GM23248 (cell line): ENCODE measurements around the gene UVRAG. TPM values are rescaled to one million over a fixed set of nuclear protein-coding genes. Genes with fewer than 3 reads are reported as not detected.

Source experiments
- DNase-seq: peaks from one replicate; pipeline ENCODE4 v3.0.0-alpha.2; 2015
- H2AFZ ChIP-seq: fragments of 200-600 bp; sonication (generic); 2 replicates; pipeline ENCODE4 v1.6.1; 2016; ENCODE audit warnings: antibody characterized with exemption
- H3F3A ChIP-seq: fragments of 200-600 bp; sonication (generic); 2 replicates; pipeline ENCODE4 v1.6.1; 2016; ENCODE audit warnings: mild to moderate bottlenecking, antibody characterized with exemption, mixed run types; ENCODE audit not compliant: insufficient read depth
- H3K27ac ChIP-seq: fragments of 200-600 bp; sonication (generic); 2 replicates; pipeline ENCODE4 v1.5.1; 2016; ENCODE audit warnings: mild to moderate bottlenecking
- H3K27me3 ChIP-seq: fragments of 200-600 bp; sonication (generic); replicated peaks from 2 replicates; pipeline ENCODE4 v1.6.1; 2016; ENCODE audit warnings: mild to moderate bottlenecking; ENCODE audit not compliant: insufficient read depth
- H3K36me3 ChIP-seq: fragments of 200-600 bp; sonication (generic); 2 replicates; pipeline ENCODE4 v1.6.1; 2016; ENCODE audit warnings: low read depth, mild to moderate bottlenecking
- H3K4me1 ChIP-seq: fragments of 200-600 bp; sonication (generic); 2 replicates; pipeline ENCODE4 v1.6.1; 2016; ENCODE audit warnings: mild to moderate bottlenecking; ENCODE audit not compliant: insufficient read depth
- H3K4me2 ChIP-seq: fragments of 200-600 bp; sonication (generic); one replicate; pipeline ENCODE4 v1.6.1; 2016; ENCODE audit warnings: mild to moderate bottlenecking; ENCODE audit not compliant: unreplicated experiment
- H3K4me3 ChIP-seq: fragments of 200-600 bp; sonication (generic); 2 replicates; pipeline ENCODE4 v1.5.1; 2016; ENCODE audit warnings: mild to moderate bottlenecking
- H3K79me2 ChIP-seq: fragments of 200-600 bp; sonication (generic); 2 replicates; pipeline ENCODE4 v1.6.1; 2016; ENCODE audit warnings: mild to moderate bottlenecking; ENCODE audit not compliant: insufficient read depth
- H3K9ac ChIP-seq: fragments of 200-600 bp; sonication (generic); 2 replicates; pipeline ENCODE4 v1.6.1; 2016; ENCODE audit warnings: mild to moderate bottlenecking
- H3K9me2 ChIP-seq: fragments of 200-600 bp; sonication (generic); 2 replicates; pipeline ENCODE4 v1.6.1; 2016; ENCODE audit warnings: mixed run types, mild to moderate bottlenecking, moderate library complexity; ENCODE audit not compliant: insufficient read depth
- H3K9me3 ChIP-seq: fragments of 200-600 bp; sonication (generic); one replicate; pipeline ENCODE4 v1.6.1; 2017; ENCODE audit warnings: low read depth
- H4K20me1 ChIP-seq: fragments of 200-600 bp; sonication (generic); 2 replicates; pipeline ENCODE4 v1.6.0; 2016; ENCODE audit not compliant: insufficient read depth
- EZH2 ChIP-seq: fragments of 200-600 bp; sonication (generic); IDR thresholded peaks from 2 replicates; pipeline ENCODE4 v1.6.1; 2018; ENCODE audit warnings: antibody characterized with exemption, mild to moderate bottlenecking; ENCODE audit not compliant: insufficient read depth, poor library complexity, severe bottlenecking
- EZH2phosphoT487 ChIP-seq: fragments of 200-600 bp; sonication (generic); IDR thresholded peaks from 2 replicates; pipeline ENCODE4 v1.6.1; 2018; ENCODE audit warnings: antibody characterized with exemption, moderate library complexity, mild to moderate bottlenecking, low read depth; ENCODE audit not compliant: insufficient read depth
- WGBS, 2 experiments: methylation state at CpG; one replicate each; pipeline ENCODE4 v1.1.6; 2015 to 2017; ENCODE audit warnings: low lambda C conversion rate in 2 of 2, low coverage in 1 of 2; ENCODE audit errors: missing lambda C conversion rate in 2 of 2; 5-methylcytosine and 5-hydroxymethylcytosine counted together
- in situ Hi-C: fragments of 300-500 bp; cut with MboI; formaldehyde crosslinking; loops from 2 replicates; pipeline ENCODE4 v1.15.0; 2020
- polyA plus RNA-seq: library from polyadenylated mRNA; unstranded; fragments of >200 nt; fragmentation: Nextera tagmentation; extraction: Ambion mirVana; gene quantifications from 2 replicates; pipeline ENCODE4 v1.2.1, GENCODE V29; 2016
- total RNA-seq: library from RNA; depleted of rRNA; stranded (reverse); fragments of >200 nt; shearing (Covaris generic); gene quantifications from 2 replicates; pipeline ENCODE4 v1.2.3, GENCODE V29; 2014

The UVRAG gene
- total and polyA plus RNA-seq, 2 experiments from 2014 or later = 9.9 to 11.0 TPM

DNA sequence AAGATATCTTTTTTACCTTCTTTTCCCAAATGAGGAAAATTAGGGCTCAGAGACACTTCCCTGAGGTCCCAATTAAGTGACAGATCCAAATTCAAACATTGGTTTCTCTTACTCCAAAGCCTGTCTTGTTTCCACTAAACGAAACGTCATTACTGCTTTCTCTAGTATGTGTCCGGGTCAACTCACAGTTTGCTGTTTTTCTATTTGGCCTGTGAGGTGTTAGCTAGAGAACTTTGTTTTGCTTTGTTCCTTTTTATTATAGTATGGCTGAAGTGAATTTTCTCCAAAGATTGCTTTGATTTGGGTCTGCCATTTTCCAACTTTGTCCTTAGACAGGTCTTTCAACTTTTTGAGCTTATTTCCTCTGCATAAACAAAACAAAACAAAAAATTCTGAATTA, 179.6 kb downstream of the UVRAG start:
- Histone ChIP-seq H3K27ac (no peak overlapping the region), H3K36me3 (no peaks in the 10 kb centered on the region), H4K20me1 (no peaks in the 10 kb centered on the region), H3K4me3 (no peak overlapping the region), H3K9me3 (peaks cover under 1% of the 10 kb centered on the region), H3K4me2 (no peak overlapping the region), H3K9me2 (no peaks in the 10 kb centered on the region), H2AFZ (no peak overlapping the region), H3F3A (no peaks in the 10 kb centered on the region), H3K27me3 (no peaks in the 10 kb centered on the region), H3K4me1 (no peaks in the 10 kb centered on the region), H3K79me2 (no peaks in the 10 kb centered on the region), H3K9ac (no peak overlapping the region)
- in situ Hi-C loops = no loop called here
- 96 to 98% methylated on average over 3 of the region's 3 CpGs for whole genome bisulfite sequencing, 2 experiments
- TF ChIP-seq EZH2phosphoT487 = no peak
- no peak for TF ChIP-seq EZH2
- no peak for DNase-seq

DNA sequence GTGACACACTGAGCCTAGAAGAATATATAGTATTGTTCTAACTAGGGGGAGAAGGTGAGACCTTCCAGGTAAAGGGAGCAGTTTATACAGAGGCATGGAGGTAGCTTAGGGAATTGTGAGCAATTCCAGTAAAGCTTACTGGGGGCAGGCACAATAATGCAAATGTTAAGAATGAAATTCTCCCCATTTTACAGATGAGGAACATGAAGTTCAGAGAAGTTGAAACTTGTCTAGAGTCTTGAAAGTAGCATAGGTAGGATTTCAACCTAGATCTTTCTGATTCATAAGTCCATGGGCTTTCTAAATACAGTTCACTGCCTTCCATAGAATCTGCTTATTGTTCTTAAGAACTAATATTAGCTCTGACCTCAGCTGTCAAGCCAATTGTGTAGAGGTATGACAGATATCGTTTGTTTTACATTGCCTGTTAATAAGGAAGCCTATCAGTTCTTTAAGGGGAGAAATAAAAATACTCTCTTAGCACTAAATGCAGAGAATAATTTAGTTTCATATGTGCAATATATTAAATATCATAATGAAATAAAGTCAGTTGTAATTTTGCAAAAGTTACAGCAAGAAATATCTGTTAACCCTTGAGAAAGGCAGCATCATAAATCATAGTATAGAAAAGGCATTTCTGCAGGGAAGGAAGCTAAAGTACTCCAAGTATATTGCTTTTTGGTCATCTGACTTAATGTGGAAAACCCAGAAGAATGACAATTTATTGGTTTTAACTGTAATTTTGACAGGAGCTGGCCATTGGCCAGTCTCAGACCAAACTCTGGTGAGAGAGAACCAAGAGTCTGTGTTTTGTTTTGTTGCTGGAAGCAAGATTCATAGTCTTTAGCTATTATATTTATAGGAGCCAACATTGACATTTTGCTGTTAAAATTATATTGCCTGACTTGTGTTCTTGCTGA, 181.8 kb downstream of the UVRAG start:
- in situ Hi-C loops = no loop called here
- DNase-seq = no peak
- no peaks in the 10 kb centered on the region for H4K20me1 ChIP-seq
- H3K4me1 ChIP-seq = no peaks in the 10 kb centered on the region
- H3K4me3 ChIP-seq = no peak overlapping the region
- no peaks in the 10 kb centered on the region for H3K79me2 ChIP-seq
- H3K9ac ChIP-seq = no peak overlapping the region
- H3K9me2 ChIP-seq = no peaks in the 10 kb centered on the region
- H2AFZ ChIP-seq = no peak overlapping the region
- H3K27me3 ChIP-seq = no peaks in the 10 kb centered on the region
- no peak overlapping the region for H3K27ac ChIP-seq
- H3F3A ChIP-seq = no peaks in the 10 kb centered on the region
- no peak overlapping the region for H3K4me2 ChIP-seq
- peaks cover 3% of the 10 kb centered on the region for H3K9me3 ChIP-seq
- 52 to 71% methylated on average over 1 of the region's 1 CpG for WGBS, 2 experiments
- TF ChIP-seq EZH2 (no peak), EZH2phosphoT487 (no peak)
- peaks cover 7% of the 10 kb centered on the region; the same call in 1 of the 2 replicates for H3K36me3 ChIP-seq

- H3K4me1 ChIP-seq = peaks cover 23% of the 10 kb centered on the region
- H3K4me2 ChIP-seq = no peak overlapping the region
- in situ Hi-C loops = no loop called here
- WGBS, 2 experiments = 92 to 97% methylated on average over 3 of the region's 3 CpGs
- peaks cover 16% of the 10 kb centered on the region for H3F3A ChIP-seq
- H3K4me3 ChIP-seq = no peak overlapping the region
- no peak for TF ChIP-seq EZH2
- no peak for TF ChIP-seq EZH2phosphoT487
- H3K79me2 ChIP-seq = no peaks in the 10 kb centered on the region
- no peaks in the 10 kb centered on the region for H3K9me2 ChIP-seq
- H2AFZ ChIP-seq = no peak overlapping the region
- no peak overlapping the region for H3K27ac ChIP-seq
- no peaks in the 10 kb centered on the region for H3K27me3 ChIP-seq
- H4K20me1 ChIP-seq = no peaks in the 10 kb centered on the region
- DNase-seq = no peak
- H3K36me3 ChIP-seq = peaks cover 8% of the 10 kb centered on the region; the same call in 1 of the 2 replicates
- H3K9ac ChIP-seq = no peak overlapping the region
- H3K9me3 ChIP-seq = peaks cover 3% of the 10 kb centered on the region
These were observed 189.4 kb downstream of the UVRAG start for GRCh38 chr11:76004400-76004799.

DNA sequence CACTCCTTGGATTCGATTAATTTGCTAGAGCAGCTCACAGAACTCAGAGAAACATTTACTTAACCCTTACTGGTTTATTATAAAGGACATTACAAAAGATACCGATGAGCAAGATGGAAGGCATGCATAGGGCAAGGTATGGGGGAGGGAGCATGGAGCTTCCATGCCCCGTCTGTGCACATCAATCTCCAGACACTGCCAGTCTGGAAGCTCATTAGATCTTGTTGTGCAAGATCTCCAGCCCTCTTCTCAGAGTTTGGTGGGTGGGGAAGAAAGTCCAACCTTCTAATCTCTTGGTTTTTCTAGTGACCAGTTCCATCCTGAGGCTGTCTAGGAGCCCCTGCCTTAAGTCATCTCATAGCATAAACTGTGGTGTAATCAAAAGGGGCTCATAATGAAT, 190.7 kb downstream of the UVRAG start:
- in situ Hi-C loops = no loop called here
- peaks cover 16% of the 10 kb centered on the region for H3F3A ChIP-seq
- H4K20me1 ChIP-seq = no peaks in the 10 kb centered on the region
- no peaks in the 10 kb centered on the region for H3K79me2 ChIP-seq
- H3K9me2 ChIP-seq = no peaks in the 10 kb centered on the region
- no peak overlapping the region for H3K27ac ChIP-seq
- WGBS, 2 experiments = 61 to 71% methylated on average over 3 of the region's 3 CpGs
- H3K4me2 ChIP-seq = no peak overlapping the region
- peaks cover 8% of the 10 kb centered on the region; the same call in 1 of the 2 replicates for H3K36me3 ChIP-seq
- H3K27me3 ChIP-seq = no peaks in the 10 kb centered on the region
- DNase-seq = no peak
- H3K4me1 ChIP-seq = peaks cover 23% of the 10 kb centered on the region
- H2AFZ ChIP-seq = no peak overlapping the region
- no peak overlapping the region for H3K9ac ChIP-seq
- H3K9me3 ChIP-seq = no peaks in the 10 kb centered on the region
- no peak for TF ChIP-seq EZH2
- H3K4me3 ChIP-seq = no peak overlapping the region

DNA sequence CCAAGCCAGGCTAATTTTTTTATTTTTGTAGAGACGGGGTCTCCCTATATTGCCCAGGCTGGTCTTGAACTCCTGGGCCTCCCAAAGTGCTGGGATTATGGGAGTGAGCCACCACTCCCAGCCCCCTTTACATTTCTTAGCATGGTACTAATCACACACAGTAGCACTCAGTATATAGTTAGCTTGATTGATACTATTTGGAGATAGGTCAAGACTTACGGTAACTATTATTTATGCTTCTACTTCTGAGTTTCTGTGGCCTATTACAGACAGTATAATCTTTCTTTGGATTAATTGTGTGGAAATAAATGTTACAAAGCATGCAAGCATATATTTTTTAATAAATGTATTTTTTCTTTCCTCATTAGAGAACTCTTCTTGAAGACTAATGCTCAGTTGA, 192.2 kb downstream of the UVRAG start:
- no peaks in the 10 kb centered on the region for H3K36me3 ChIP-seq
- no peaks in the 10 kb centered on the region for H4K20me1 ChIP-seq
- no peaks in the 10 kb centered on the region for H3K27me3 ChIP-seq
- peaks cover 23% of the 10 kb centered on the region for H3K4me1 ChIP-seq
- H3K9me2 ChIP-seq = no peaks in the 10 kb centered on the region
- in situ Hi-C loops = no loop called here
- H2AFZ ChIP-seq = no peak overlapping the region
- 77 to 81% methylated on average over 2 of the region's 2 CpGs for WGBS, 2 experiments
- H3F3A ChIP-seq = peaks cover 16% of the 10 kb centered on the region
- H3K27ac ChIP-seq = peak overlapping the region; percentile 40
- H3K9ac ChIP-seq = no peak overlapping the region
- DNase-seq = peak; percentile 18
- peak overlapping the region; percentile 32 for H3K4me2 ChIP-seq
- no peaks in the 10 kb centered on the region for H3K9me3 ChIP-seq
- H3K4me3 ChIP-seq = no peak overlapping the region
- H3K79me2 ChIP-seq = no peaks in the 10 kb centered on the region
- TF ChIP-seq EZH2phosphoT487 = no peak
- no peak for TF ChIP-seq EZH2
